HG03439 (cell line): ENCODE results near the gene PLXDC1.
"Not testable (repeated sequence)": the region's sequence is repeated elsewhere in the genome, so short reads cannot be mapped to it uniquely, and the experiment has no call there.

ENCODE experiments used
- ATAC-seq: cut with Tn5 transposase; IDR thresholded peaks from one replicate; pipeline ENCODE4 v1.9.1; 2021; ENCODE audit warnings: mild to moderate bottlenecking, moderate library complexity; ENCODE audit not compliant: unreplicated experiment

PLXDC1 gene

GRCh38 chr17:39183045-39183444 lies 31.6 kb upstream of the PLXDC1 start:
- no peak for ATAC-seq

GRCh38 chr17:39181303-39181702 lies 29.9 kb upstream of the PLXDC1 start:
- ATAC-seq: no peak

GRCh38 chr17:39178536-39178935 lies 27.1 kb upstream of the PLXDC1 start:
- no peak for ATAC-seq

GRCh38 chr17:39177256-39177655 lies 25.8 kb upstream of the PLXDC1 start:
- ATAC-seq: no peak

GRCh38 chr17:39175695-39176093 lies 24.3 kb upstream of the PLXDC1 start:
- no peak for ATAC-seq

GRCh38 chr17:39174920-39175694 lies 23.7 kb upstream of the PLXDC1 start:
- ATAC-seq: no peak

GRCh38 chr17:39173526-39174274 lies 22.3 kb upstream of the PLXDC1 start:
- ATAC-seq: no peak

GRCh38 chr17:39173080-39173479 lies 21.6 kb upstream of the PLXDC1 start:
- no peak for ATAC-seq

- no peak for ATAC-seq
Measured at GRCh38 chr17:39171933-39172332, 20.5 kb upstream of the PLXDC1 start.

- no peak for ATAC-seq
Measured at GRCh38 chr17:39170558-39170957, 19.1 kb upstream of the PLXDC1 start.

GRCh38 chr17:39170109-39170508 lies 18.7 kb upstream of the PLXDC1 start:
- ATAC-seq: no peak

GRCh38 chr17:39169518-39169917 lies 18.1 kb upstream of the PLXDC1 start:
- no peak for ATAC-seq

GRCh38 chr17:39169101-39169500 lies 17.7 kb upstream of the PLXDC1 start:
- no peak for ATAC-seq

- not testable (repeated sequence) for ATAC-seq
Measured at GRCh38 chr17:39168503-39168902, 17.1 kb upstream of the PLXDC1 start.

GRCh38 chr17:39167476-39167875 lies 16.0 kb upstream of the PLXDC1 start:
- ATAC-seq: no peak

- ATAC-seq: no peak
Measured at GRCh38 chr17:39166437-39167335, 15.2 kb upstream of the PLXDC1 start.

GRCh38 chr17:39165841-39166349 lies 14.5 kb upstream of the PLXDC1 start, which contains the start of gene ARL5C:
TSS of gene ARL5C (minus strand) at chr17:39166161. CDS start at chr17:39165760, 401 bp downstream.
- ATAC-seq: no peak

- no peak for ATAC-seq
Measured at GRCh38 chr17:39165178-39165840, 13.9 kb upstream of the PLXDC1 start.

- ATAC-seq: no peak
Measured at GRCh38 chr17:39164675-39165143, 13.3 kb upstream of the PLXDC1 start.

- ATAC-seq: no peak
Measured at GRCh38 chr17:39161962-39162361, 10.5 kb upstream of the PLXDC1 start.
